Measurements from ENCODE around the gene TELO2. TPM values are rescaled to one million over a fixed set of nuclear protein-coding genes. Genes with fewer than 3 reads are reported as not detected.

TELO2 gene
- total RNA-seq, 2 experiments from 2014 or later = 53.9 to 57.1 TPM

DNA sequence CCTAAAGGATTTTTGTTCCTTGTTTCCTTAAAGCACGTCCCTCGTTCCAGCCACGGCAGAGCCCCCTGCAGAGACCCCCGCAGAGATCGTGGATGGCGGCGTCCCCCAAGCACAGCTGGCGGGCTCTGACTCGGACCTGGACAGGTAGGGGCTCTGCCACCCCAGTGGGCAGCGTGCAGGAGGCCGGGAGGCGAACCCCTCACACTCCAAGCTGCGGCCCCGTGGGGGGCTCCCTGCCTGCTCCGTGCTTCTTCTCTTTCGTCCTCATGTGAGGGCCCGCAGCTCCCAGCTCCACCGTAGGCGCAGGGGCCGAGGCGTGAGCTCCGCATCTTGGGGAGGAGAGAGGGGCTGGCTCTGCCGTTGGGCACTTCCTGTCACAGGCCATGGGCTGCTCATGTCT lies 8.5 kb downstream of the TELO2 start:
- POLR2A ChIA-PET = no interaction called here
- ATAC-seq (ENCODE audit: low read depth) (no peak), DNase-seq (no peak)
- H3K4me1 Mint-ChIP-seq = no peaks in the 10 kb centered on the region
- H3K4me3 Mint-ChIP-seq = no peak overlapping the region
- H3K9me3 Mint-ChIP-seq = no peaks in the 10 kb centered on the region
- peaks cover 7% of the 10 kb centered on the region for H3K36me3 Mint-ChIP-seq
- no peaks in the 10 kb centered on the region for H3K27me3 Mint-ChIP-seq
- H3K27ac Mint-ChIP-seq = no peak overlapping the region

DNA sequence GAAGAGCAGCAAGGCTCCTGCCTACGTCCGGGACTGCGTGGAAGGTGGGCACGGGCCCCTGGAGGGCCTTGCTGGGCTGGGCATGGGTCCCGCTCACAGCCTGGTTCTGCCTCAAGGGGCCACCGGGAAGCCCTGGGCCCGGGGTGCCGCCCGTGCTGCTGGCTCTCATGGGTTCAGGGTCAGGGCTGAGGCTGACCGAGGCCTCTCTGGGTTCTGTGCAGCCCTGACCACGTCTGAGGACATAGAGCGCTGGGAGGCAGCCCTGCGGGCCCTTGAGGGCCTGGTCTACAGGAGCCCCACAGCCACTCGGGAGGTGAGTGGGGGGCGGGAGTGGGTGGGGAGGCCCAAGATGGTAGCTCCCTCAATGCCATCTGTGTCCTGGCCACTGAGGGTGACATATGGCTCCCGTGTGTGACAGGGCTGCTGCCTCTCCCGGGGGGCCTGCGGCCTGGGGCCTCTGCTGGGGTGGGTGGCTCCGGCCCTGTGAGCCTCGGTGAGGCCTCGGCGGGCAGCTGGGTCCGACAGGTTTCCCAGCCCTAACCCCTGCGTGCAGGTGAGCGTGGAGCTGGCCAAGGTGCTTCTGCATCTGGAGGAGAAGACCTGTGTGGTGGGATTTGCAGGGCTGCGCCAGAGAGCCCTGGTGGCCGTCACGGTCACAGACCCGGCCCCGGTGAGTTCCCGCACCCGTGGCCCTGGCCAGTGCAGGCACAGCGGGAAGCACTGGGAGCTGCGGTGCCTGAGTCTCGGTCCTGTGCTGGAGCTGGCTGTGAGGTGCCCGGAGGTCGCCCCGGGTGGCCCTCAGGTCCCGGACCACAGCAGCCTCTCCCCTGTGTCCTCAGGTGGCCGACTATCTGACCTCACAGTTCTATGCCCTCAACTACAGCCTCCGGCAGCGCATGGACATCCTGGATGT lies 9.2 kb downstream of the TELO2 start:
- H3K9me3 Mint-ChIP-seq = no peaks in the 10 kb centered on the region
- DNase-seq (no peak), ATAC-seq (ENCODE audit: low read depth) (no peak)
- POLR2A ChIA-PET = no interaction called here
- H3K4me3 Mint-ChIP-seq = no peak overlapping the region
- H3K27ac Mint-ChIP-seq = no peak overlapping the region
- no peaks in the 10 kb centered on the region for H3K4me1 Mint-ChIP-seq
- peaks cover 7% of the 10 kb centered on the region for H3K36me3 Mint-ChIP-seq
- no peaks in the 10 kb centered on the region for H3K27me3 Mint-ChIP-seq

DNA sequence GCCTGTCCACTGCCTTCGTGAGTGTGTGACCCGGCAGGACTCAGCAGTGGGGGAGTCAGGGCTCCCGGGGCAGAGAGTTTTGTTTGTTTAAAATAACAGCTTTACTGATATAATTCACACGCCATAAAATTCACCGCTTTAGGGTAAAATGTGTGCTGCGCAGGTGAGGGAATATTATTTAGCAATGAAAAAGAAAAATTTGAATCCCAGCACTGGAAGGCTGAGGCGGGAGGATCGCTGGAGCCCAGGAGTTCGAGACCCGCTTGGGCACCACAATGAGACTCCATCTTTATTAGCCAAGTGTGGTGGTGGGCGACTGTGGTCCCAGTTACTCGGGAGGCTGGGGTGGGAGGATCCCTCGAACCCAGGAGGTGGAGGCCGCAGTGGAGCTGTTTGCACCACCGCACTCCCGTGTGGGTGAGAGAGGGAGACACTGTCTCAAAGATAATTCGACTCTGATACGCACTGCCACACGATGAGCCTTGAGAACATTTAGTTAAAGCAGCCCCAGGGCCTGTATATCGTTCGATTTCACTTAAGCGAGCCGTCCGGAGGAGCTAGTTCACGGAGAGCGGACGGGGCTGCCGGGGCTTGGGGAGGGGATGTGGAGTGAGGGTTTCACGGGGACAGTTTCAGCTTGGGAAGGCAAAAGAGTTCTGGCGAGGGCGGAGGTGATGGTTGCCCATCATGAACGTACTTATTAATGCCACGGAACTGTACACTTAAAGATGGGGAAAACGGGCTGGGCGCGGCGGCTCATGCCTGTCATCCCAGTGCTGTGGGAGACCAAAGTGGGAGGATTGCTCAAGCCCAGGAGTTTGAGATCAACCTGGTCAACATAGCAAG lies 10.2 kb downstream of the TELO2 start:
- Mint-ChIP-seq H3K4me1 (no peaks in the 10 kb centered on the region), H3K9me3 (no peaks in the 10 kb centered on the region), H3K27me3 (no peaks in the 10 kb centered on the region), H3K36me3 (peaks cover 7% of the 10 kb centered on the region), H3K27ac (no peak overlapping the region), H3K4me3 (no peak overlapping the region)
- POLR2A ChIA-PET = no interaction called here
- no peak for DNase-seq
- no peak for ATAC-seq (ENCODE audit: low read depth)

DNA sequence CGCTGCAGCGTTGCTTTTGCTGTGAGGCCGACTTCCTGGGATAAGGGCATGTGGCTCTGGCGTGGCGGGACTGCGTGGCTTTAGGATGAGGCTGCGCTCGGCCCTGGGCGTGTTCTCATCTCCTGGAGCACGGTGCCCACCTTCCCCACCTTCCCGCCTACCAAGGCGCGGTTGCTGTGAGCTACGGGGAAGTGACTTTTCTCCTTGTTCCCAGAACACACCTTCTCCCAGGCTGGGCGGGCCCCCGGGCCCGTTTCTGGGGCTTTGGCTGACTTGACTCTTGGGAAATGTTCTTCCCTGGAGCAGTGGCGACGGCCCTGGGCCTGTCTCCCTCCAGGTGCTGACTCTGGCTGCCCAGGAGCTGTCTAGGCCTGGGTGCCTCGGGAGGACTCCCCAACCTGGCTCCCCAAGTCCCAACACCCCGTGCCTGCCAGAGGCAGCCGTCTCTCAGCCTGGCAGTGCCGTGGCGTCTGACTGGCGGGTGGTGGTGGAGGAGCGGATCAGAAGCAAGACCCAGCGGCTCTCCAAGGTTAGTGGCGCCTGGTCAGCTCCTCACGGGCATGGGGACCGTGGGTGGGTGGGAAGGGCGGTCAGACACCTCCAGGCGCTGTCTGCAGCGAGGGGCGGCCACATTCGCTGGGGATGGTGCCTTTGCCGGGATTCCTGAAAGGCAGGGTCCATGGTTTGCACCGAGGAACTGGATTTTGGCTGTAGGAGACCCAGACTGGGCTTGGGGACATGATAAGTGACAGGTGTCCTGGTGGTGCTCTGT lies 12.1 kb downstream of the TELO2 start:
- Mint-ChIP-seq H3K27me3 (no peaks in the 10 kb centered on the region), H3K27ac (no peak overlapping the region), H3K36me3 (peaks cover 7% of the 10 kb centered on the region), H3K4me1 (no peaks in the 10 kb centered on the region), H3K9me3 (no peaks in the 10 kb centered on the region), H3K4me3 (no peak overlapping the region)
- ATAC-seq (ENCODE audit: low read depth) (no peak), DNase-seq (no peak)
- POLR2A ChIA-PET = no interaction called here

DNA sequence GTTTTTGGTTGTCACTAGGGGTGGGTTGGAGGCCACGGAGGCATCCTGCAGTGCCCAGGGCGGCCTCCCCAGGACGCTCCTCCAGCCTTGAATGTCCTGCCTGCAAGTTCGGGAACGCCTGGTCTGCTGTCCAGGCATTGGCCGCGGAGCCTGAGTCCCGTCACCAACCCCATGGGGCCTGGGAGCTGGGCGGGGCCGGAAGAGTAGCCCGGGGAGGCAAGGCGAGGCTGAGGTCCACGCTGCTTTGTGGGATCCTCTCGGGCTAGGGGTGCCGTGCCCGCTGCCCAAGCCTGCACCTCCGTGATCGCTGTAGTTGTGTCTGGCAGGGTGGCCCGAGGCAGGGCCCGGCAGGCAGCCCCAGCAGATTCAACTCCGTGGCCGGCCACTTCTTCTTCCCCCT lies 12.8 kb downstream of the TELO2 start:
- DNase-seq (no peak), ATAC-seq (ENCODE audit: low read depth) (no peak)
- H3K4me3 Mint-ChIP-seq = no peak overlapping the region
- peaks cover 7% of the 10 kb centered on the region for H3K36me3 Mint-ChIP-seq
- no peaks in the 10 kb centered on the region for H3K4me1 Mint-ChIP-seq
- H3K27ac Mint-ChIP-seq = no peak overlapping the region
- no peaks in the 10 kb centered on the region for H3K9me3 Mint-ChIP-seq
- POLR2A ChIA-PET = no interaction called here
- no peaks in the 10 kb centered on the region for H3K27me3 Mint-ChIP-seq

DNA sequence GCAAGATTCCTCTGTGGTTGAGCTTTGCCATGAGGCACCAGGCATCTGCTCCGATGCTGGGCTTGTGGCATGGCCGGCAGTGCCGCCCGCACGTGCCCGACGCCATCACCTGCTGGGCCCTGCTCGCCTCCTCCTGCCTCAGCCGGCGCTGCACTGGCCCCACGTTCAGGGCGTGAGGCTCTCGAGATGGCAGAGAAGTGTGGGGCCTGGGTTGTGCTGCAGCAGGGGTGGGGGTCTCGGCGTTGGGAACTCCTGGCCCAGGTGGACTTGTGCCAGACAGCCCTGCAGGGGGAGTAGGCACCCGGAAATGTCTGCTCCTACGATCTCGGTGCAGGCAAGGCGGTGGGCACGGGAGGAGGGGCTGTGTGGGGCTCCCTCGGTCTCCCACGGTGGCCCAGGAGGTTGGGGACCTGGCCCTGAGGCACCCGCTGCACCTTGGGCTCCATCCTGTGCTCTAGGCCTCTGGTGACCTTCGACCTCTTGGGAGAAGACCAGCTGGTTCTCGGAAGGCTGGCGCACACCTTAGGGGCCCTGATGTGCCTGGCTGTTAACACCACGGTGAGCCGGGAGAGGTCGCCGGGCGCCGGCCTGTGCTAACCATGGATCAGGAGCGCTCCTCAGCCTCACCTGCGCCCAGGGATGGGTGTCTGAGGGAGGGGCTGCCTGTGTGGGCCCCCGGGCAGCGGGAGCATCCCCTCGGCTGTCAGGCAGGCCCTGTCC lies 13.5 kb downstream of the TELO2 start:
- Mint-ChIP-seq H3K36me3 (peaks cover 10% of the 10 kb centered on the region), H3K4me3 (no peak overlapping the region), H3K9me3 (no peaks in the 10 kb centered on the region), H3K4me1 (no peaks in the 10 kb centered on the region), H3K27ac (no peak overlapping the region), H3K27me3 (no peaks in the 10 kb centered on the region)
- POLR2A ChIA-PET = no interaction called here
- DNase-seq (no peak), ATAC-seq (ENCODE audit: low read depth) (no peak)

DNA sequence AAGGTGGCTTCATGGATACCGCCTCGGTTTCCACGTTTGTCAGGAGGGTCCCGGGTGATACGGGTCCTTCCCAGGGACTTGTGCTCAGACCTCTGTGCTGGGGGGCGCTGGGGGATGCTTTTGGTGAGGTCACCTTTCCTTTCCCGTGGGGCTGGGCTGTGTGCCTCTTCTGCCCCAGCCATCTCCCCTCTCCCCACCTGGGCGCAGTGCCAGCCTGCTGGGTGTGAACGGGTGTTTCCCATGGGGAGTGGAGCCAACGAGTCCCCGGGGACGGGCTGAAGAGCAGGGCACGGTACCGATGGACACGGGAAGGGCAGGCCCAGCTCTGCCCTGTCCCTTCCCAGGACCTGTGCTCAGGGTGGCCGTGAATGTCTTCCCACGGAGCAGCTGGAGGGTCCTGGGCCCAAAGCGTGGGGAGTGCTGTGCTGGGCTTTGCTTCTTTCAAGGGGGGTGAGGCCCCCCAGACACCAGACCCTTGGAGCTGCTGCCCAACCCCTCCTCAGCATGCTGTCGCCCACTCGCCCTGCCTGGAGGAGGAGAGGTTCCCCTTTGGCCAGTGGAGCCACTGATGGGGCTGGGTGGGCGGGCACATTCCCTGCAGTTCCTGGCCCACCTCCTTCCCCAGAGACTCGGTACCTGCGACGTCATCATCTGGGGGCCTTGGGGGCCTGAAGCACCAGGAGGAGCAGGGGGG lies 15.5 kb downstream of the TELO2 start:
- ATAC-seq (ENCODE audit: low read depth) (no peak), DNase-seq (no peak)
- H3K36me3 Mint-ChIP-seq = peaks cover 14% of the 10 kb centered on the region
- no peak overlapping the region for H3K4me3 Mint-ChIP-seq
- no peak overlapping the region for H3K27ac Mint-ChIP-seq
- no peaks in the 10 kb centered on the region for H3K27me3 Mint-ChIP-seq
- POLR2A ChIA-PET = no interaction called here
- no peaks in the 10 kb centered on the region for H3K4me1 Mint-ChIP-seq
- no peaks in the 10 kb centered on the region for H3K9me3 Mint-ChIP-seq

DNA sequence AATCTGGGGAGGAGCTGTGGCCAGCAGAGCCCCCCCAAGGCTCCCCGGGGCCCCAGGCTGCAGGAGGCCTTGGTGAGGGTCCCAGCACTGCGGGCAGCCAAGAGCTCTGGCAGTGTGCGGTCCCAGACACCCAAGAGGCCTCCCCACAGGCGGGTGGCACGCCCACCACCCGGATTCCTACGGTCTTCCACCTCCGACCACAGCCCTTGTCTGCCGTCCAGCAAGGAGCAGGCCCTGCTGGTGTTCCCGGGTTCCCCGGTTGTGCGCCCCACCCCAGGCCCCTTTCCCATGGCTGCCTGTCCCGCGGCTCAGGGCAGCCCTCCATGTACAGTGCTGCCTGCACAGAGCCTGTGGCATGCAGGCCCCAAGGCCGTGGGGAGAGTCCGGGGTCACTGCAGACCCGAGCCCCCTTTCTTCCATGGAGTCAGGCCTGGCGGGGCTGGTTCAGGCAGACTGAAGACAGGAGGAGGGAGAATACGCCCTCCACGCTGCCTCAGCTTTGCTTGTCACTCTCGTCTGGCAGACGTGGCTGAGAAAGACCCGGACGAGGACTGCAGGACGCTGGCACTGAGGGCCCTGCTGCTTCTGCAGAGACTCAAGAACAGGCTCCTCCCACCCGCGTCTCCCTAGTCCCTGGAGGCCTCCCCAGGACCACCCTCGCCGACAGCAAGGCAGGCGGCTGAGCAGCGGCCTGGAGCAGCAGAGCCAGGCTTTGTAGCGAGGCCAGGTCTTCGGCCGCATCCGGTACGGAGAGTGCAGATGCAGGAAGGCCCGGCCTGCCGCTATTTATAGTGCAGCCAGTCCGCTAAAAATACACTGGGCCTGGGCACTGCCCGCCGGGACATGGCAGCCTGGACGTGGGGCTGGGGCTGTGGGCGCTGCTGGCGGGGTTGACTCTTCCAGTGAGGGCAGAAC lies 16.4 kb downstream of the TELO2 start:
- ATAC-seq (ENCODE audit: low read depth) (no peak), DNase-seq (no peak)
- no peaks in the 10 kb centered on the region for H3K27me3 Mint-ChIP-seq
- H3K36me3 Mint-ChIP-seq = peaks cover 14% of the 10 kb centered on the region
- H3K9me3 Mint-ChIP-seq = no peaks in the 10 kb centered on the region
- H3K27ac Mint-ChIP-seq = no peak overlapping the region
- POLR2A ChIA-PET = no interaction called here
- H3K4me3 Mint-ChIP-seq = no peak overlapping the region
- no peaks in the 10 kb centered on the region for H3K4me1 Mint-ChIP-seq

DNA sequence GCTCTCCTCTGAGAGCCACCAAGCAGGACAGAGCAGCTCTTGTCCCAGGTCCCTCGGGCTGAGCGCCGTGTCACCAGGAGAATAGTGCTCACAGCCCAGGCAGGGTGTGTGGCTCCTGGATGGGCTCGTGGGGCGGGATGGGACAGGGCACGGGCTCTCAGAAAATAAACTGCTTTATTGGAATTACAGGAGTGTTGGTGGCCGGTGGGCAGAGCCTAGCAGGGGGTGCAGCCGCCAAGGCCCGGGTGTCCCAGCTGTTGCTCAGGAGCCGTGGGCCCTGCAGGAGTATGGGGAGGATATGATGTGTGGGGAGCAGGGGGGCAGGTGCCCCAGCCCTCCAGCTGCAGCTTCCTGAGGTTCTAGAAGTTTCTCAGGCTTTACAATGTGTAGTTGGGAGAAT lies 17.1 kb downstream of the TELO2 start:
- H3K27ac Mint-ChIP-seq = no peak overlapping the region
- peaks cover 14% of the 10 kb centered on the region for H3K36me3 Mint-ChIP-seq
- ATAC-seq (ENCODE audit: low read depth) (no peak), DNase-seq (no peak)
- no peaks in the 10 kb centered on the region for H3K9me3 Mint-ChIP-seq
- H3K27me3 Mint-ChIP-seq = no peaks in the 10 kb centered on the region
- no peaks in the 10 kb centered on the region for H3K4me1 Mint-ChIP-seq
- H3K4me3 Mint-ChIP-seq = no peak overlapping the region
- POLR2A ChIA-PET = no interaction called here

DNA sequence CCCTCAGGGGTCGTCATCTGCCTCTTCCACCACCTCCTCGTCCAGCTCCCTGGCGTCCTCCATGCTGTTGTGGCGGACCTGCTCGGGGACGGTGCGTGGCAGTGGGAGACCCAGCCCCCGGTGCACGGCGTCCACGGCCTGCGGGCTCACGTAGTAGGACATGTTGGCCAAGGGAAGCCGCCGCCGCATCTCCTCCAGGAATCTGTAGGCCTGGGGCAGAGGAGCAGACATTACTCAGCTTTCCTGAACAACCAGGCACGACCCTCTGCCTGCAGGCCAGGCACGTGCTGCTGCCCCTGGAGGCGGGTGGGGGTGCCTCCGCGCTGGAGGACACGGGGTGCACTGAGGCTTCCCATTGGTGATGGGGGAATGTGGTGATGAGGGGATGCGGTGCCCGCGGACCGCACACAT lies 17.8 kb downstream of the TELO2 start:
- ATAC-seq (ENCODE audit: low read depth) (no peak), DNase-seq (no peak)
- no peak overlapping the region for H3K4me3 Mint-ChIP-seq
- no peaks in the 10 kb centered on the region for H3K4me1 Mint-ChIP-seq
- no peaks in the 10 kb centered on the region for H3K27me3 Mint-ChIP-seq
- H3K27ac Mint-ChIP-seq = no peak overlapping the region
- POLR2A ChIA-PET = no interaction called here
- no peaks in the 10 kb centered on the region for H3K9me3 Mint-ChIP-seq
- peaks cover 14% of the 10 kb centered on the region for H3K36me3 Mint-ChIP-seq

DNA sequence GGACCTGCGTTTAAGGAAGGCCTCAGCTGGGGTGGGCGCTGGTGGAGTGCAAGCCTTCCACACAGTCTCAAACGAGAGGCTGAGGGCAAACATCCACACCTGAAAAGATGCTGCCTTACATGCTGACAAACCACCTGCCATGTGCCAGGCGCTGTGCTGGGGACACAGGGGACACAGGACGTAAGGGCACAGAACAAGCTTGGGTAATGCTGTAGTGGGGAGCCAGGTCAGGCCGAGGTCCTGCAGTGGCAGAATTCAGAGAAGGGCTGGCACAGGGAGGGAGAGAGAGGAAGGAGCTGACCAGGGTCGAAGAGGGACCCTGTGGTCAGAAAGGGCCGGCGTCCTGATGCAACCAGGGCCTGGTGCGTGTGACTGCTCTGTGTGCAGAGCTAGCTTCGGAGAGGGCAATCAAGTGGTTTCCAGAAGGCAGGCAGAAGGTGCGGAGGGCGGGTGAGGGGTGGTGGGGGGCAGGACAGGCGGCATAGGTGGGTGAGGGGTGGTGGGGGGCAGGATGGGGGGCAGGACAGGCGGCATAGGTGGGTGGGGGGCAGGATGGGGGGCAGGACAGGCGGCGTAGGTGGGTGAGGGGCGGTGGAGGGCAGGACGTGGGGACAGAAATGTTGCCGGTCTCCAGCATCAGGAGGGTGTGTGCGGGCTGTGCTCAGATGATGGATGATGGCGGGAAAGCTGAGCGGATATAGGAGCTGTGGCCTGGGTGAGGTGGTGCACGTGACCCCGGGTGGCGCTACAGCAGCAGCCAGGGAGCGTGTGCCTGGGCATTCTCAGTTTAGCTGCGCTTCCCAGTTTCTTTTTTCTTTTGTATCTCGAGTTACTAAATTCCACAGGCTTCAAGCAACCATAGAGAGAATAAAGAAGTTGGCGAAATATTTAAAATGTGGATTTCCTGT lies 18.8 kb downstream of the TELO2 start:
- no peaks in the 10 kb centered on the region for H3K4me1 Mint-ChIP-seq
- H3K9me3 Mint-ChIP-seq = no peaks in the 10 kb centered on the region
- H3K36me3 Mint-ChIP-seq = peaks cover 14% of the 10 kb centered on the region
- ATAC-seq (ENCODE audit: low read depth) = no peak
- H3K27ac Mint-ChIP-seq = peak overlapping the region; percentile 2
- no peak overlapping the region for H3K4me3 Mint-ChIP-seq
- H3K27me3 Mint-ChIP-seq = no peaks in the 10 kb centered on the region
- POLR2A ChIA-PET = no interaction called here
- DNase-seq = no peak
